Measurements from ENCODE around the gene GLIS1. TPM values are rescaled to one million over a fixed set of nuclear protein-coding genes. Genes with fewer than 3 reads are reported as not detected.
A peak's percentile ranks its signal among the peaks of the same experiment; 100 is the strongest.

GLIS1 gene
- total RNA-seq, 1 experiment from 2014 or later: 0.28 TPM

GRCh38 chr1:53482441-53483153, 256.4 kb downstream of the GLIS1 start:
- no peaks in the 10 kb centered on the region for H3K9me3 ChIP-seq (ENCODE audit: control insufficient read depth, low read depth, low read length)
- H3K4ac ChIP-seq (ENCODE audit: low read depth, low read length): no peak overlapping the region
- H3K79me2 ChIP-seq (ENCODE audit: insufficient read depth, low read length): no peaks in the 10 kb centered on the region
- peaks cover 9 to 15% of the 10 kb centered on the region in 2 experiments for H3K4me1 Mint-ChIP-seq
- H4K91ac ChIP-seq (ENCODE audit: insufficient read length, low read depth, low read length): no peak overlapping the region
- no peak overlapping the region for H3K4me3 Mint-ChIP-seq
- H2BK20ac ChIP-seq (ENCODE audit: low read depth, low read length, poor library complexity, severe bottlenecking): no peak overlapping the region
- no peaks in the 10 kb centered on the region for H3K9me3 Mint-ChIP-seq
- H2AFZ ChIP-seq (ENCODE audit: low read length): no peak overlapping the region
- no CpG with 5 or more reads among the region's 14 CpGs for WGBS (ENCODE audit: extremely low coverage, insufficient read length, low lambda C conversion rate)
- H3K27ac ChIP-seq (ENCODE audit: insufficient read length, low read depth, low read length): no peak overlapping the region
- no peak overlapping the region for H2AK5ac ChIP-seq (ENCODE audit: insufficient read length, low read length)
- H3K4me1 ChIP-seq (ENCODE audit: insufficient read depth, low read length): no peaks in the 10 kb centered on the region
- no peak overlapping the region for H2BK5ac ChIP-seq (ENCODE audit: insufficient read length, low read length)
- no peaks in the 10 kb centered on the region for H3K23me2 ChIP-seq (ENCODE audit: insufficient read length, low read depth, low read length, poor library complexity, severe bottlenecking)
- no peak for DNase-seq
- no peak overlapping the region for H3T11ph ChIP-seq (ENCODE audit: low read length)
- no peaks in the 10 kb centered on the region for H3K79me1 ChIP-seq (ENCODE audit: insufficient read depth, low read depth, low read length, poor library complexity, severe bottlenecking)
- H3K27me3 ChIP-seq (ENCODE audit: insufficient read depth, low read length): 0 out of 2 replicates have a peak, but pooled peaks cover under 1% of the 10 kb centered on the region
- H2BK120ac ChIP-seq (ENCODE audit: low read depth, low read length, poor library complexity, severe bottlenecking): no peak overlapping the region
- no peak overlapping the region for H3K23ac ChIP-seq (ENCODE audit: insufficient read length, low read depth, low read length)
- H4K5ac ChIP-seq (ENCODE audit: insufficient read length, low read depth, low read length): no peak overlapping the region
- H4K8ac ChIP-seq (replicated peaks; ENCODE audit: insufficient read length, low read depth, low read length): no peak overlapping the region
- no peaks in the 10 kb centered on the region for H3K36me3 Mint-ChIP-seq (ENCODE audit: insufficient read depth in 1 of 3, low read depth in 3 of 3)
- H2BK12ac ChIP-seq (ENCODE audit: insufficient read length, low read depth, low read length): no peak overlapping the region
- H3K4me2 ChIP-seq (ENCODE audit: insufficient read depth, insufficient read length, low read length): no peak overlapping the region
- no peak overlapping the region for H3K18ac ChIP-seq (ENCODE audit: insufficient read length, low read depth, low read length)
- peak overlapping the region; percentile 8; the same call in 1 of the 2 replicates for H3K14ac ChIP-seq (ENCODE audit: insufficient read depth, low read length)
- H3K56ac ChIP-seq (ENCODE audit: insufficient read length, low read depth, low read length): no peak overlapping the region
- no peak overlapping the region for H3K9ac ChIP-seq (ENCODE audit: extremely low read depth, insufficient read length, low read length)
- no peak overlapping the region for H2BK15ac ChIP-seq (ENCODE audit: low read depth, low read length)
- H4K20me1 ChIP-seq (ENCODE audit: control insufficient read depth, insufficient read depth, insufficient read length): no peaks in the 10 kb centered on the region
- peaks cover 16% of the 10 kb centered on the region for H3K27me3 Mint-ChIP-seq (ENCODE audit: low read depth)
- no peak for TF ChIP-seq CTCF (conservative IDR thresholded peaks at IDR 0.05)
- no peak overlapping the region for H3K27ac Mint-ChIP-seq
